22Rv1 (cell line): ENCODE measurements around the gene NALCN.

Experiments used
- CTCF ChIP-seq: fragments of 450-650 bp; IDR thresholded peaks from 2 replicates; pipeline ENCODE4 v1.5.1; 2017; ENCODE audit warnings: mild to moderate bottlenecking
- ZFX ChIP-seq: fragments of 450-650 bp; IDR thresholded peaks from 2 replicates; pipeline ENCODE4 v1.6.1; 2017; ENCODE audit warnings: antibody characterized with exemption, borderline replicate concordance

GRCh38 chr13:101267656-101268055, 148.7 kb downstream of the NALCN start:
- TF ChIP-seq CTCF: no peak
- TF ChIP-seq ZFX: no peak
